Neural progenitor cell (in vitro differentiated cells): Measurements from ENCODE around the gene MYH9.

Experiments
- EZH2 ChIP-seq: fragments of 200-600 bp; sonication (generic); IDR thresholded peaks from 2 replicates; pipeline ENCODE4 v1.6.1; 2017; ENCODE audit warnings: antibody characterized with exemption, mild to moderate bottlenecking, moderate library complexity
- EZH2phosphoT487 ChIP-seq: fragments of 200-600 bp; sonication (generic); IDR thresholded peaks from 2 replicates; pipeline ENCODE4 v1.6.1; 2017; ENCODE audit warnings: antibody characterized with exemption
- TF ChIP-seq, protein P1 (sequence below): fragments of 200-600 bp; sonication (generic); IDR thresholded peaks from 2 replicates; pipeline ENCODE4 v1.5.1; 2017; ENCODE audit warnings: antibody characterized with exemption, mild to moderate bottlenecking

DNA sequence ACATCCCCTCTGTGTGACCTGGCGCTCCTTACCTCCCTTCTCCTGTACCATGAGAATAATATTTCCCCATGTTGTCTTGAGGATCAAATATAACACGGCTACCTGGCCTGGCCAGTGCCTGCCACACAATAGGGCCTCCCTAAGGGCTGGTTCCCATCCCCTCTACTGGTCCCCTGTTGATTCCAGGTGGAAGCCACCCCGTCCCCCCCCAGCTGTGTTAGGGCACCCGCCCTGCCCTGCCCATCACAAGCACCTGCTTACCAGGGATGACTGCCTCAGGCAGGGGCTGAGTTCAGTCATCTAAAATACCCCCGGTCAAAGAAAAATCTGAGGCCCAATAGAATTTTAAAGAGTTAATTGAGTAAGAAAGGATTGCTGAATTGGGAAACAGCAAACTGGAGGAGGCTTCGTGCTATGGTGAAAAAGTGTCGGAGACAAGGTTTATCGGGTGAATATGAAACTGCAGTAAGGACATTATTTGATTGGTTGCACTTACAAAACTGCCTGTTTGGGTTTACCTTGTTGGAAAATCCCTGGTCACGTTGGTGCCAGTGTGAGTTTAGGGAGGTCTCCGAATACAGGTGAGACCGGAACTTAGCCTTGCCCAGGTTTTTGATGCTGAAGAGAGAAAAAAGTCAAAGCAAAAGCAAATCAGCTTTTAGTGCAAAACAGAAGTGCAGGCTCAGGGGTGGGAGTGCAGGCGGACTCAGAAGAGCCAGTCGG, 129.7 kb downstream of the MYH9 start:
- TF ChIP-seq, protein P1, sequence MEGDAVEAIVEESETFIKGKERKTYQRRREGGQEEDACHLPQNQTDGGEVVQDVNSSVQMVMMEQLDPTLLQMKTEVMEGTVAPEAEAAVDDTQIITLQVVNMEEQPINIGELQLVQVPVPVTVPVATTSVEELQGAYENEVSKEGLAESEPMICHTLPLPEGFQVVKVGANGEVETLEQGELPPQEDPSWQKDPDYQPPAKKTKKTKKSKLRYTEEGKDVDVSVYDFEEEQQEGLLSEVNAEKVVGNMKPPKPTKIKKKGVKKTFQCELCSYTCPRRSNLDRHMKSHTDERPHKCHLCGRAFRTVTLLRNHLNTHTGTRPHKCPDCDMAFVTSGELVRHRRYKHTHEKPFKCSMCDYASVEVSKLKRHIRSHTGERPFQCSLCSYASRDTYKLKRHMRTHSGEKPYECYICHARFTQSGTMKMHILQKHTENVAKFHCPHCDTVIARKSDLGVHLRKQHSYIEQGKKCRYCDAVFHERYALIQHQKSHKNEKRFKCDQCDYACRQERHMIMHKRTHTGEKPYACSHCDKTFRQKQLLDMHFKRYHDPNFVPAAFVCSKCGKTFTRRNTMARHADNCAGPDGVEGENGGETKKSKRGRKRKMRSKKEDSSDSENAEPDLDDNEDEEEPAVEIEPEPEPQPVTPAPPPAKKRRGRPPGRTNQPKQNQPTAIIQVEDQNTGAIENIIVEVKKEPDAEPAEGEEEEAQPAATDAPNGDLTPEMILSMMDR = no peak
- no peak for TF ChIP-seq EZH2phosphoT487
- no peak for TF ChIP-seq EZH2
